Liver (tissue), 9 donors: ENCODE data around the gene LRRC53. TPM values are rescaled to one million over a fixed set of nuclear protein-coding genes. Genes with fewer than 3 reads are reported as not detected.

Experiments used
- DNase-seq: peaks from one replicate; pipeline ENCODE4 v3.0.0-alpha.2; 2017; ENCODE audit warnings: low spot score
- H3K27ac ChIP-seq, 2 donors: one replicate each; pipeline ENCODE4 v1.7.0; 2013; ENCODE audit warnings: inconsistent platforms in 2 of 2, low read length in 2 of 2, control low read depth in 1 of 2, low read depth in 1 of 2, mild to moderate bottlenecking in 1 of 2
- H3K27me3 ChIP-seq, 4 donors: one replicate each; pipeline versions ENCODE4 v1.6.1 to v1.7.0; 2013; ENCODE audit warnings: low read length in 3 of 4, inconsistent platforms in 1 of 4, mild to moderate bottlenecking in 1 of 4, moderate library complexity in 1 of 4; ENCODE audit not compliant: control insufficient read depth in 4 of 4, insufficient read depth in 4 of 4
- H3K36me3 ChIP-seq, 4 donors: one replicate each; pipeline versions ENCODE4 v1.6.1 to v1.7.0; 2013; ENCODE audit warnings: low read length in 3 of 4, mild to moderate bottlenecking in 3 of 4, low read depth in 1 of 4, moderate library complexity in 1 of 4; ENCODE audit not compliant: control insufficient read depth in 4 of 4, insufficient read depth in 3 of 4
- H3K4me1 ChIP-seq, 4 donors: one replicate each; pipeline versions ENCODE4 v1.6.1 to v1.7.0; 2013; ENCODE audit warnings: low read length in 3 of 4, mild to moderate bottlenecking in 3 of 4, moderate library complexity in 1 of 4; ENCODE audit not compliant: control insufficient read depth in 4 of 4, insufficient read depth in 4 of 4
- H3K4me3 ChIP-seq, 3 donors: one replicate each; pipeline versions ENCODE4 v1.6.1 to v1.7.0; 2013; ENCODE audit warnings: low read length in 3 of 3, control low read depth in 1 of 3, low read depth in 1 of 3, mild to moderate bottlenecking in 1 of 3
- H3K9ac ChIP-seq, 2 donors: one replicate each; pipeline ENCODE4 v1.7.0; 2013; ENCODE audit warnings: low read length in 2 of 2, mild to moderate bottlenecking in 2 of 2, moderate library complexity in 2 of 2, control low read depth in 1 of 2, low read depth in 1 of 2
- H3K9me3 ChIP-seq, 4 donors: one replicate each; pipeline versions ENCODE4 v1.6.1 to v1.7.0; 2013; ENCODE audit warnings: low read length in 3 of 4; ENCODE audit not compliant: control insufficient read depth in 4 of 4
- EGR1 ChIP-seq, 2 donors: IDR thresholded peaks; 2 replicates each; pipeline ENCODE4 v1.6.1; 2016 to 2018; ENCODE audit warnings: antibody characterized with exemption in 2 of 2, low read depth in 2 of 2
- FOXA1 ChIP-seq: IDR thresholded peaks from 2 replicates; pipeline ENCODE4 v1.6.1; 2016; ENCODE audit warnings: antibody characterized with exemption
- GABPA ChIP-seq, 2 donors: IDR thresholded peaks in 1 of 2; conservative IDR thresholded peaks in 1 of 2; 2 replicates each; pipeline ENCODE4 v1.6.1; 2016; ENCODE audit warnings: antibody characterized with exemption in 2 of 2, mild to moderate bottlenecking in 1 of 2, moderate library complexity in 1 of 2
- HNF4A ChIP-seq, 2 donors: conservative IDR thresholded peaks; 2 replicates each; pipeline ENCODE4 v1.6.1; 2016; ENCODE audit warnings: antibody characterized with exemption in 2 of 2, mild to moderate bottlenecking in 2 of 2
- HNF4G ChIP-seq: IDR thresholded peaks from 2 replicates; pipeline ENCODE4 v1.6.1; 2016; ENCODE audit warnings: antibody characterized with exemption
- JUND ChIP-seq, 2 donors: IDR thresholded peaks; 2 replicates each; pipeline ENCODE4 v1.6.1; 2016; ENCODE audit warnings: antibody characterized with exemption in 2 of 2
- NR2F2 ChIP-seq: IDR thresholded peaks from 2 replicates; pipeline ENCODE4 v1.6.1; 2016; ENCODE audit warnings: antibody characterized with exemption
- RXRA ChIP-seq, 2 donors: IDR thresholded peaks; 2 replicates each; pipeline ENCODE4 v1.6.1; 2017 to 2018; ENCODE audit warnings: antibody characterized with exemption in 2 of 2, mild to moderate bottlenecking in 1 of 2
- SP1 ChIP-seq: IDR thresholded peaks from 2 replicates; pipeline ENCODE4 v1.6.1; 2018; ENCODE audit warnings: antibody characterized with exemption, mild to moderate bottlenecking
- YY1 ChIP-seq: IDR thresholded peaks from 2 replicates; pipeline ENCODE4 v1.6.1; 2016; ENCODE audit warnings: antibody characterized with exemption, mild to moderate bottlenecking
- WGBS: extraction: QIAGEN DNeasy Blood & Tissue Kit; methylation state at CpG from one replicate; pipeline ENCODE4 v1.1.7; 2013; 5-methylcytosine and 5-hydroxymethylcytosine counted together
- polyA plus RNA-seq, 2 donors: library from polyadenylated mRNA; stranded (reverse) in 1 of 2; unstranded in 1 of 2; fragments of 200-250 nt in 1 of 2; fragments of >200 nt in 1 of 2; fragmentation: Nextera tagmentation in 1 of 2; extraction: Ambion mirVana in 1 of 2; gene quantifications; one replicate each; pipeline versions ENCODE4 v1.2.1 to v1.2.3, GENCODE V29; 2013 to 2015
- total RNA-seq, 2 donors: library from RNA; depleted of rRNA; stranded (reverse); fragments of >200 nt; gene quantifications; one replicate each; pipeline ENCODE4 v1.2.3, GENCODE V29; 2014
- TF ChIP-seq, protein P1 (sequence below): IDR thresholded peaks from 2 replicates; pipeline ENCODE4 v1.6.1; 2016; ENCODE audit warnings: antibody characterized with exemption
- TF ChIP-seq, protein P2 (sequence below): fragments of 150-350 bp; IDR thresholded peaks from 2 replicates; pipeline ENCODE4 v1.5.1; 2017; ENCODE audit warnings: improper control_type of control experiment, low read depth, low read length; ENCODE audit not compliant: missing input control
- TF ChIP-seq, protein P3 (sequence below): IDR thresholded peaks from 2 replicates; pipeline ENCODE4 v1.6.1; 2016; ENCODE audit warnings: antibody characterized with exemption
- TF ChIP-seq, protein P4 (sequence below): IDR thresholded peaks from 2 replicates; pipeline ENCODE4 v1.6.1; 2016; ENCODE audit warnings: antibody characterized with exemption
- donor health status: healthy.
- donor health status: healthy.
- donor health status: healthy.
- donor health status: healthy.
- donor health status: healthy.

LRRC53 gene
- total and polyA plus RNA-seq, 4 donors = not detected

DNA sequence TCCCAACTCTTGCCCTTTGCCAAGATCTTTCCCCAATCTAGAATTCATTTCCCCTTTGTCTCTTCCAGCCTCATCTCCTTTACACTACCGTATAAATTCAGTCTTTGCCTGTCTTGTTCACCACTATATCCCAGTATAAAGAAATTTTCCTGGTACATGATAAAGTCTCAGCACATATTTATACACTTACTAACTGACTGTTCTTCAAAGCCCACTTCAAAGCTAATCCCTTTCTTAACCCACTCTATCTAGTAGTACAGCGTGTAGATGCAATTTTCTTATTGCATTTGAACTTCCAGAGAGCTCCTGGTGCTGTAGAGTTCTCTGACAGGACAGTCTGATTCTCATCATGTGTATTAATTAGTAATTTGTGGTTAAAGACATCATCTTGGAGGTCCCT is 78.1 kb downstream of the LRRC53 start:
- no peaks in the 10 kb centered on the region for H3K36me3 ChIP-seq
- no peak overlapping the region for H3K4me3 ChIP-seq
- no peaks in the 10 kb centered on the region for H3K27me3 ChIP-seq
- no peak for DNase-seq
- no peaks in the 10 kb centered on the region for H3K9me3 ChIP-seq
- no peaks in the 10 kb centered on the region for H3K4me1 ChIP-seq
- H3K9ac ChIP-seq = no peak overlapping the region
- no peak overlapping the region for H3K27ac ChIP-seq
- TF ChIP-seq GABPA (IDR thresholded peaks at IDR 0.05 in 1 of 2, conservative IDR thresholded peaks at IDR 0.05 in 1 of 2) = no peak
- TF ChIP-seq JUND (IDR thresholded peaks at IDR 0.05) = no peak
- TF ChIP-seq, protein P1, sequence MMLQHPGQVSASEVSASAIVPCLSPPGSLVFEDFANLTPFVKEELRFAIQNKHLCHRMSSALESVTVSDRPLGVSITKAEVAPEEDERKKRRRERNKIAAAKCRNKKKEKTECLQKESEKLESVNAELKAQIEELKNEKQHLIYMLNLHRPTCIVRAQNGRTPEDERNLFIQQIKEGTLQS = no peak
- TF ChIP-seq, protein P2, sequence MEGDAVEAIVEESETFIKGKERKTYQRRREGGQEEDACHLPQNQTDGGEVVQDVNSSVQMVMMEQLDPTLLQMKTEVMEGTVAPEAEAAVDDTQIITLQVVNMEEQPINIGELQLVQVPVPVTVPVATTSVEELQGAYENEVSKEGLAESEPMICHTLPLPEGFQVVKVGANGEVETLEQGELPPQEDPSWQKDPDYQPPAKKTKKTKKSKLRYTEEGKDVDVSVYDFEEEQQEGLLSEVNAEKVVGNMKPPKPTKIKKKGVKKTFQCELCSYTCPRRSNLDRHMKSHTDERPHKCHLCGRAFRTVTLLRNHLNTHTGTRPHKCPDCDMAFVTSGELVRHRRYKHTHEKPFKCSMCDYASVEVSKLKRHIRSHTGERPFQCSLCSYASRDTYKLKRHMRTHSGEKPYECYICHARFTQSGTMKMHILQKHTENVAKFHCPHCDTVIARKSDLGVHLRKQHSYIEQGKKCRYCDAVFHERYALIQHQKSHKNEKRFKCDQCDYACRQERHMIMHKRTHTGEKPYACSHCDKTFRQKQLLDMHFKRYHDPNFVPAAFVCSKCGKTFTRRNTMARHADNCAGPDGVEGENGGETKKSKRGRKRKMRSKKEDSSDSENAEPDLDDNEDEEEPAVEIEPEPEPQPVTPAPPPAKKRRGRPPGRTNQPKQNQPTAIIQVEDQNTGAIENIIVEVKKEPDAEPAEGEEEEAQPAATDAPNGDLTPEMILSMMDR = no peak
- no peak for TF ChIP-seq FOXA1
- no peak for TF ChIP-seq SP1
- no peak for TF ChIP-seq NR2F2
- TF ChIP-seq HNF4A (conservative IDR thresholded peaks at IDR 0.05) = no peak
- no peak for TF ChIP-seq YY1
- TF ChIP-seq, protein P3, sequence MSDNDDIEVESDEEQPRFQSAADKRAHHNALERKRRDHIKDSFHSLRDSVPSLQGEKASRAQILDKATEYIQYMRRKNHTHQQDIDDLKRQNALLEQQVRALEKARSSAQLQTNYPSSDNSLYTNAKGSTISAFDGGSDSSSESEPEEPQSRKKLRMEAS = no peak
- no peak for TF ChIP-seq EGR1 (IDR thresholded peaks at IDR 0.05; ENCODE audit: low read depth in 2 of 2)
- WGBS = 73% methylated on average over 2 of the region's 2 CpGs

DNA sequence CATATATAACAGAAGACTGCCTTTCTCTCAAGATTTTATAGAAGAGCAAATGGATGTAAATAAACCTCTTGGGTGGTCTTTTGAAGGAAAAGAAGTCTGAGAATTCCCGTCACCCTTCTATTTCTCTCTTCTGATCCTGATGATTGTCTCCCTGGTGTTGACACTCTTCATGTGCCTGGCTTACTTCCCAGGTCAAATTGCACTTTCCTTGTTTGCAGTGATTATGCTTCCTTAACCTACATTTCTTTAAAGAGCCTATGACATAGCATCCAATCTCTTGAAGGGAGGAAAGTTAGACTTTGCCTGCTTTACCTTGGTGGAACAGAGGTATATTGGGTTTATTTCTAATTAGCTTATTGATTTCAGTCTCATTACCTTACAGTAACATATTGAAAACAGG is 80.1 kb downstream of the LRRC53 start:
- Histone ChIP-seq H3K27me3 (no peaks in the 10 kb centered on the region), H3K4me3 (no peak overlapping the region), H3K36me3 (no peaks in the 10 kb centered on the region), H3K9me3 (no peaks in the 10 kb centered on the region), H3K4me1 (no peaks in the 10 kb centered on the region), H3K9ac (no peak overlapping the region), H3K27ac (no peak overlapping the region)
- 0% methylated on average over 1 of the region's 1 CpG for WGBS
- DNase-seq = no peak
- TF ChIP-seq FOXA1 (no peak), RXRA (IDR thresholded peaks at IDR 0.05) (no peak), EGR1 (IDR thresholded peaks at IDR 0.05; ENCODE audit: low read depth in 2 of 2) (no peak), HNF4G (no peak), YY1 (no peak)
- TF ChIP-seq, protein P4, sequence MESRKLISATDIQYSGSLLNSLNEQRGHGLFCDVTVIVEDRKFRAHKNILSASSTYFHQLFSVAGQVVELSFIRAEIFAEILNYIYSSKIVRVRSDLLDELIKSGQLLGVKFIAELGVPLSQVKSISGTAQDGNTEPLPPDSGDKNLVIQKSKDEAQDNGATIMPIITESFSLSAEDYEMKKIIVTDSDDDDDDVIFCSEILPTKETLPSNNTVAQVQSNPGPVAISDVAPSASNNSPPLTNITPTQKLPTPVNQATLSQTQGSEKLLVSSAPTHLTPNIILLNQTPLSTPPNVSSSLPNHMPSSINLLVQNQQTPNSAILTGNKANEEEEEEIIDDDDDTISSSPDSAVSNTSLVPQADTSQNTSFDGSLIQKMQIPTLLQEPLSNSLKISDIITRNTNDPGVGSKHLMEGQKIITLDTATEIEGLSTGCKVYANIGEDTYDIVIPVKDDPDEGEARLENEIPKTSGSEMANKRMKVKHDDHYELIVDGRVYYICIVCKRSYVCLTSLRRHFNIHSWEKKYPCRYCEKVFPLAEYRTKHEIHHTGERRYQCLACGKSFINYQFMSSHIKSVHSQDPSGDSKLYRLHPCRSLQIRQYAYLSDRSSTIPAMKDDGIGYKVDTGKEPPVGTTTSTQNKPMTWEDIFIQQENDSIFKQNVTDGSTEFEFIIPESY = no peak
- TF ChIP-seq, protein P1 = no peak
- TF ChIP-seq, protein P2 = no peak
- TF ChIP-seq, protein P3 = no peak
